Fibroblast of lung (primary cell): ENCODE results near the gene AFF2.

Experiments
- EZH2 ChIP-seq: IDR thresholded peaks from 2 replicates; pipeline ENCODE4 v1.5.1; 2012; ENCODE audit warnings: low read length, control low read depth, mild to moderate bottlenecking; ENCODE audit errors: missing control alignments
- TF ChIP-seq, protein P1 (sequence below), 2 donors: IDR thresholded peaks in 1 of 2; conservative IDR thresholded peaks in 1 of 2; 1 replicate in 1 of 2; 2 replicates in 1 of 2; pipeline ENCODE4 v1.5.1; 2011 to 2012; ENCODE audit warnings: low read length in 2 of 2, control low read depth in 1 of 2, inconsistent platforms in 1 of 2, low read depth in 1 of 2, mild to moderate bottlenecking in 1 of 2

DNA sequence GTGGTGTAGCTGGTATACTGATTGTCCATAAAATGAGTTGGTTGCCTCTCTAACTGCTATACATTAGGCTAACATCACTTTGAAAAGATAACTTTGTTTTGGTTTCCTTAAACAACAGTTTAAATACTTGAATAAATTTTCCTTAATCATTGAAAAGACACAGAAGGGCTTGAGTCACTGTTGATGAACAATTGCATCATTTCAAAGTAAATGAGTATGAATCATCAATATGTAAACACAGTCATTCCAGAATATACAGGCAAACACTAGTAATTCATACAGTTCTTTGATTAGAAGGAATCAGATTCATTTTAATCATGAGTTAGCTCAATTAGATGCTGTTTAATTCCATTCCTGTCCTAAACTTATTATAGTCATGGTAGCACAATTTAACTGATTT, 160.6 kb downstream of the AFF2 start:
- TF ChIP-seq, protein P1, sequence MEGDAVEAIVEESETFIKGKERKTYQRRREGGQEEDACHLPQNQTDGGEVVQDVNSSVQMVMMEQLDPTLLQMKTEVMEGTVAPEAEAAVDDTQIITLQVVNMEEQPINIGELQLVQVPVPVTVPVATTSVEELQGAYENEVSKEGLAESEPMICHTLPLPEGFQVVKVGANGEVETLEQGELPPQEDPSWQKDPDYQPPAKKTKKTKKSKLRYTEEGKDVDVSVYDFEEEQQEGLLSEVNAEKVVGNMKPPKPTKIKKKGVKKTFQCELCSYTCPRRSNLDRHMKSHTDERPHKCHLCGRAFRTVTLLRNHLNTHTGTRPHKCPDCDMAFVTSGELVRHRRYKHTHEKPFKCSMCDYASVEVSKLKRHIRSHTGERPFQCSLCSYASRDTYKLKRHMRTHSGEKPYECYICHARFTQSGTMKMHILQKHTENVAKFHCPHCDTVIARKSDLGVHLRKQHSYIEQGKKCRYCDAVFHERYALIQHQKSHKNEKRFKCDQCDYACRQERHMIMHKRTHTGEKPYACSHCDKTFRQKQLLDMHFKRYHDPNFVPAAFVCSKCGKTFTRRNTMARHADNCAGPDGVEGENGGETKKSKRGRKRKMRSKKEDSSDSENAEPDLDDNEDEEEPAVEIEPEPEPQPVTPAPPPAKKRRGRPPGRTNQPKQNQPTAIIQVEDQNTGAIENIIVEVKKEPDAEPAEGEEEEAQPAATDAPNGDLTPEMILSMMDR (conservative IDR thresholded peaks at IDR 0.05 in 1 of 2, IDR thresholded peaks at IDR 0.05 in 1 of 2; ENCODE audit: low read depth in 1 of 2, low read length in 2 of 2), result no peak
- TF ChIP-seq EZH2, result no peak
